Measurements from ENCODE around the gene MLLT1. TPM values are rescaled to one million over a fixed set of nuclear protein-coding genes. Genes with fewer than 3 reads are reported as not detected.

The MLLT1 gene
- total RNA-seq, 4 donors from 2014 or later: 16.0 to 29.0 (median 22.7) TPM

DNA sequence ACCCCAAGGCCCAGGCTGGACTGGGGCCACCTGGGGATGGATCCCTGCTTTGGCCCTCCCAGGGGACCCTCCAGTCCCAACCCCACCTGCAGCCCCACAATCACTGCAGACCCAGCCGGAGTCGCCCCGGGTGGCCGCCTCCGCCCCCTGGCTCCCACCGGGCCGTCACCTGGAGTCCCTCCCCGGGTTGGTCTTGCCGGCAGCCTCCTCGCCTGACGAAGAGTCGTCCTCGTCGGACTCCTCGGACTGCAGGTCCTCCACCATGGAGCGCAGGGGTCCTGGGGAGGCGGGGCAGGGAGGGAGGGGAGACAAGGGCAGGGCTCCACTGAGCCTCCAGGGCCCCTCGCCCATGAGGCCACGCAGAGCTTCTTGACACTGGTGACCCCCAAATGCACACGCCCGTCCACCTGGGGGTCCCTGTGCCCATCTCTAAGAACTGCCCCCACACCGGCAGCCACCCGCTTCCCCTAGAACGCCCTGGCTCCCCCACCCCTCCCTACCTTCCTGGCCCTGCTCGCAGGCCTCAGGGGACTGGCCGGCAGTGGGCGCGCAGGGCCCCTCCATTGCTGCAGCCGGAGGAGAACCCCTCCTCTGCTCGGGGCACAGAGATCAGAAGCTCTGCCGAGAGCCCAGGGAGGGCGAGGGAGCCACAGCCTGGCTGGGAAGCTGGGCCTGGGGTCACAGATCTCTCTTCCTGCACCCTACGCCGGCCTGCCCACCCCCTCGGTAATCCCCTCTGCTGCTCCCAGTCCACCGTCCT lies 63.4 kb downstream of the MLLT1 start:
- 97% methylated on average over 20 of the region's 36 CpGs for WGBS
- H3K9me3 ChIP-seq: no peaks in the 10 kb centered on the region
- H3K27me3 ChIP-seq: no peaks in the 10 kb centered on the region
- H3K4me1 ChIP-seq: peaks cover 32% of the 10 kb centered on the region
- no peak overlapping the region for H3K4me3 ChIP-seq
- H3K36me3 ChIP-seq: peaks cover 64% of the 10 kb centered on the region
- DNase-seq (ENCODE audit: low spot score in 2 of 2): no peak
- no peak overlapping the region for H3K27ac ChIP-seq
- TF ChIP-seq POLR2AphosphoS5 (IDR thresholded peaks at IDR 0.05) (no peak), POLR2A (IDR thresholded peaks at IDR 0.05) (no peak), EP300 (IDR thresholded peaks at IDR 0.05) (no peak)
- TF ChIP-seq, protein P1, sequence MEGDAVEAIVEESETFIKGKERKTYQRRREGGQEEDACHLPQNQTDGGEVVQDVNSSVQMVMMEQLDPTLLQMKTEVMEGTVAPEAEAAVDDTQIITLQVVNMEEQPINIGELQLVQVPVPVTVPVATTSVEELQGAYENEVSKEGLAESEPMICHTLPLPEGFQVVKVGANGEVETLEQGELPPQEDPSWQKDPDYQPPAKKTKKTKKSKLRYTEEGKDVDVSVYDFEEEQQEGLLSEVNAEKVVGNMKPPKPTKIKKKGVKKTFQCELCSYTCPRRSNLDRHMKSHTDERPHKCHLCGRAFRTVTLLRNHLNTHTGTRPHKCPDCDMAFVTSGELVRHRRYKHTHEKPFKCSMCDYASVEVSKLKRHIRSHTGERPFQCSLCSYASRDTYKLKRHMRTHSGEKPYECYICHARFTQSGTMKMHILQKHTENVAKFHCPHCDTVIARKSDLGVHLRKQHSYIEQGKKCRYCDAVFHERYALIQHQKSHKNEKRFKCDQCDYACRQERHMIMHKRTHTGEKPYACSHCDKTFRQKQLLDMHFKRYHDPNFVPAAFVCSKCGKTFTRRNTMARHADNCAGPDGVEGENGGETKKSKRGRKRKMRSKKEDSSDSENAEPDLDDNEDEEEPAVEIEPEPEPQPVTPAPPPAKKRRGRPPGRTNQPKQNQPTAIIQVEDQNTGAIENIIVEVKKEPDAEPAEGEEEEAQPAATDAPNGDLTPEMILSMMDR (IDR thresholded peaks at IDR 0.05): no peak

DNA sequence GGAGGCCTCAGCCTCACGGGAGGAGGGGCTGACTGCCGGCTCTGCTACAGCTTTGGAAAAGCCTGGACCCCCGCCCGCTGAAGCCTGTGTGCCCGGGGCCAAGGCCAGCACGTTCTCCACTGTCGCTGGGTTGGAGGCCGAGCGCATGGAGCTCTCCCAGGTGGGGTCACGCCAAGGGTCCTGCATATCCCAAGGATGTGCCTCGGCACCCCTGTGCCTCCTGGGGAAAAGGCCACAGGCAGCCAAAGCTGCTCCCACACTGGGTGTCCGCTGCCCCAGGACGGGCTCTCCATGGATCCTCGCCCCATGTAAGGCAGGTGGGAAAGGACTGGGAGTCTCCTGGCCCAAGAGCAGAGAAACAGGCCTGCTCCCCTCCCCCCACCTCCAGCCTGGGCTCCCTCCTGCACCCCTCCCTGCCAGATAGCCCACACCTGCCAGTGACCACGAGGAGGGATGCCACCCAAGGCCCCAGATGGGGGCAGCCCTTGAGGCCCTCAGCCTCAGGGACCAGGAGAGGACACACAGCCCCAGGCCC lies 64.0 kb downstream of the MLLT1 start:
- H3K4me3 ChIP-seq: no peak overlapping the region
- H3K27ac ChIP-seq: no peak overlapping the region
- no peaks in the 10 kb centered on the region for H3K9me3 ChIP-seq
- no peak for TF ChIP-seq EP300 (IDR thresholded peaks at IDR 0.05)
- TF ChIP-seq POLR2A (IDR thresholded peaks at IDR 0.05): no peak
- TF ChIP-seq POLR2AphosphoS5 (IDR thresholded peaks at IDR 0.05): no peak
- TF ChIP-seq, protein P1 (IDR thresholded peaks at IDR 0.05): no peak
- H3K4me1 ChIP-seq: peaks cover 28% of the 10 kb centered on the region
- H3K36me3 ChIP-seq: peaks cover 58% of the 10 kb centered on the region
- DNase-seq (ENCODE audit: low spot score in 2 of 2): no peak
- H3K27me3 ChIP-seq: no peaks in the 10 kb centered on the region
- WGBS: 90% methylated on average over 2 of the region's 15 CpGs

- no peak overlapping the region for H3K27ac ChIP-seq
- no peaks in the 10 kb centered on the region for H3K9me3 ChIP-seq
- peaks cover 56% of the 10 kb centered on the region for H3K36me3 ChIP-seq
- TF ChIP-seq EP300 (IDR thresholded peaks at IDR 0.05) (no peak), POLR2A (IDR thresholded peaks at IDR 0.05) (no peak), POLR2AphosphoS5 (IDR thresholded peaks at IDR 0.05) (no peak)
- TF ChIP-seq, protein P1 (IDR thresholded peaks at IDR 0.05): no peak
- 87% methylated on average over 23 of the region's 41 CpGs for WGBS
- peak in 1 of 2 donors; percentile 57 for DNase-seq (ENCODE audit: low spot score in 2 of 2)
- peaks cover 20% of the 10 kb centered on the region for H3K4me1 ChIP-seq
- no peak overlapping the region for H3K4me3 ChIP-seq
- no peaks in the 10 kb centered on the region for H3K27me3 ChIP-seq
Measured at GRCh38 chr19:6214881-6215541, 64.8 kb downstream of the MLLT1 start.

DNA sequence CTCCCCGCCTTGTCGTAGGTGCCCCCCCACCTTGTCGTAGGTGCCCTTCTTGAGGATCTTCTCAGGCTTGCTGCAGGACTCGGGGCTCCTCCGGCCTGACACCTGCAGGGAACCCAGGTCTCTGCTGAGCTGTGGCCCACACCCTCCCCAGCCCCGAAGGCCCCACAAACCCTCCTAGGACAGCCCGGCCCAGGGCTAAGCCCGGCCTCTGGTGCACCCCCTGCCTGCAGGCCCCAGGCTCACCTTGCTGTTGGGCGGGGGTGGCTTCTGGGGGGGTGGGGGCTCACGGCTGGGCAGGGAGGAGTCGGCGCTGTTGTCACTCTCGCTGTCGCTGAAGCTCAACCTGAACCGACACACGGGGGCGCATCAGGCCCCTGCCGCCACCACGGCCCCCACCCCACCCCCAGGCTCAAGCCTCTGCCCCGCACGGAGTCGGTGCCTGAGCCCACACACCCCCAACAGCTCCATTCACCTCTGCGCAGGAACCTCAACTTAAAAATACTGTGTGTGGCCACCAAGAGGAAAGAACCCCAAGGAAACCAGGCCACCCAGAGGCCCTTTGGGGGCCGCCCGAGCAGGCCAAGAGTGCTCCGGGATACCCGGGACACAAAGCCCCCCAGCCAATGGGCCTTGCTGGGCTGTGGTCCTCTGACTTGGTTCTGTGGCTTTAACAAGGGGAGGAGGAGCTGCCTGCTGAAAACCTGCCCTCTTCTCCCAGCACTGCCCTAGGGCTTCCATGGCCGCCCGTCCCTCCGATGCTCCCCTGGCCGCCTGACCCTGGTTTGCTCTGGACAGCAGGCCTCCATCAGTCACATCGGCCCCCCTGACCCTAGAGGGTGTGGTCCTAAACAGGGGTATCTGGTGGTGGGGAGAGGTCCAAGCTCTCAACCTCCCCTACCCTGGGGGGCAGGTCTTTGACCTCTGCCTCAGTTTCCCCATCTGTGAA lies 65.8 kb downstream of the MLLT1 start:
- peak in 1 of 2 donors; percentile 56 for DNase-seq (ENCODE audit: low spot score in 2 of 2)
- Histone ChIP-seq H3K9me3 (no peaks in the 10 kb centered on the region), H3K4me3 (no peak overlapping the region), H3K27ac (no peak overlapping the region), H3K36me3 (peaks cover 52% of the 10 kb centered on the region), H3K4me1 (peaks cover 10% of the 10 kb centered on the region), H3K27me3 (no peaks in the 10 kb centered on the region)
- TF ChIP-seq EP300 (IDR thresholded peaks at IDR 0.05) (no peak), POLR2AphosphoS5 (IDR thresholded peaks at IDR 0.05) (no peak), POLR2A (IDR thresholded peaks at IDR 0.05) (no peak)
- TF ChIP-seq, protein P1 (IDR thresholded peaks at IDR 0.05): no peak
- 87% methylated on average over 17 of the region's 32 CpGs for WGBS

Measured in suprapubic skin (tissue), 4 donors.